A549 (cell line): ENCODE measurements around the gene CAMKMT.

ENCODE experiments used
- CBX8 ChIP-seq: fragments of 200-600 bp; sonication (generic); IDR thresholded peaks from 2 replicates; pipeline ENCODE4 v1.6.1; 2016
- ELK1 ChIP-seq: fragments of 150-350 bp; IDR thresholded peaks from 2 replicates; pipeline ENCODE4 v1.6.1; 2014; ENCODE audit warnings: low read depth, mild to moderate bottlenecking, low read length
- ESRRA ChIP-seq: fragments of 150-350 bp; IDR thresholded peaks from 2 replicates; pipeline ENCODE4 v1.6.1; 2014; ENCODE audit warnings: mild to moderate bottlenecking, low read length, borderline replicate concordance
- GATA3 ChIP-seq: IDR thresholded peaks from 2 replicates; pipeline ENCODE4 v1.6.1; 2012; ENCODE audit warnings: borderline replicate concordance
- HDAC2 ChIP-seq: fragments of 200-600 bp; sonication (generic); IDR thresholded peaks from 2 replicates; pipeline ENCODE4 v1.6.1; 2016
- JUN ChIP-seq, 2 experiments: fragments of >200 bp; sonication (Bioruptor Twin); formaldehyde crosslinking; IDR thresholded peaks; 2 replicates in 1 of 2; 3 replicates in 1 of 2; pipeline ENCODE4 v1.6.1; 2016 to 2017
- NFE2L2 ChIP-seq: fragments of 150-350 bp; conservative IDR thresholded peaks from 2 replicates; pipeline ENCODE4 v1.6.1; 2014; ENCODE audit warnings: low read length
- POLR2A ChIP-seq: IDR thresholded peaks from 2 replicates; pipeline ENCODE4 v1.6.1; 2012; ENCODE audit warnings: mild to moderate bottlenecking, low read length
- SMC3 ChIP-seq: fragments of >200 bp; sonication (Bioruptor Twin); formaldehyde crosslinking; IDR thresholded peaks from 3 replicates; pipeline ENCODE4 v1.6.1; 2018; ENCODE audit warnings: inconsistent platforms
- TF ChIP-seq, protein P1 (sequence below): fragments of >200 bp; sonication (Bioruptor Twin); formaldehyde crosslinking; IDR thresholded peaks from 3 replicates; pipeline ENCODE4 v1.5.1; 2016
- TF ChIP-seq, protein P2 (sequence below): IDR thresholded peaks from 2 replicates; pipeline ENCODE4 v1.6.1; 2012; ENCODE audit warnings: low read depth, borderline replicate concordance

DNA sequence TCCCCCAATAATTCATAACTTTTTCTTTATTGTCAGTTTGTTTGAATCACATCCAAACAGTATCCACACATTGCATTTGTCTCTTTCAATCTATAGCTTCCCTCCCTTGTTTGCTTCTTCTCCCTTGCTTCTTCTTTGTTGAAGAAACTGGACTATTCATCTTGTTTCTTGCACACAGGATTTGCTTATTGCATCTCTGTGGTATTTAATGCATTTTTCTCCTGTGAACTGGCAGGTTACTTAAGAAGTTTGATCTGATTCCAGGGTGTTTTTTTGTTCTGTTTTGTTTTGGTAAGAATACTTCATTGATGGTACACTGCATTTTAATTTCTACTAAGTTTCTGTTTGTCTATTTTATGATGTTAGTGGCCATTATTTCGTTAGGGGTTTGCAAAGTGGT is 166.8 kb downstream of the CAMKMT start:
- TF ChIP-seq POLR2A (no peak), ELK1 (no peak), JUN (IDR thresholded peaks at IDR 0.05) (no peak), CBX8 (no peak), NFE2L2 (no peak), HDAC2 (no peak), GATA3 (no peak), SMC3 (no peak), ESRRA (no peak)
- TF ChIP-seq, protein P1, sequence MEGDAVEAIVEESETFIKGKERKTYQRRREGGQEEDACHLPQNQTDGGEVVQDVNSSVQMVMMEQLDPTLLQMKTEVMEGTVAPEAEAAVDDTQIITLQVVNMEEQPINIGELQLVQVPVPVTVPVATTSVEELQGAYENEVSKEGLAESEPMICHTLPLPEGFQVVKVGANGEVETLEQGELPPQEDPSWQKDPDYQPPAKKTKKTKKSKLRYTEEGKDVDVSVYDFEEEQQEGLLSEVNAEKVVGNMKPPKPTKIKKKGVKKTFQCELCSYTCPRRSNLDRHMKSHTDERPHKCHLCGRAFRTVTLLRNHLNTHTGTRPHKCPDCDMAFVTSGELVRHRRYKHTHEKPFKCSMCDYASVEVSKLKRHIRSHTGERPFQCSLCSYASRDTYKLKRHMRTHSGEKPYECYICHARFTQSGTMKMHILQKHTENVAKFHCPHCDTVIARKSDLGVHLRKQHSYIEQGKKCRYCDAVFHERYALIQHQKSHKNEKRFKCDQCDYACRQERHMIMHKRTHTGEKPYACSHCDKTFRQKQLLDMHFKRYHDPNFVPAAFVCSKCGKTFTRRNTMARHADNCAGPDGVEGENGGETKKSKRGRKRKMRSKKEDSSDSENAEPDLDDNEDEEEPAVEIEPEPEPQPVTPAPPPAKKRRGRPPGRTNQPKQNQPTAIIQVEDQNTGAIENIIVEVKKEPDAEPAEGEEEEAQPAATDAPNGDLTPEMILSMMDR = no peak
- TF ChIP-seq, protein P2, sequence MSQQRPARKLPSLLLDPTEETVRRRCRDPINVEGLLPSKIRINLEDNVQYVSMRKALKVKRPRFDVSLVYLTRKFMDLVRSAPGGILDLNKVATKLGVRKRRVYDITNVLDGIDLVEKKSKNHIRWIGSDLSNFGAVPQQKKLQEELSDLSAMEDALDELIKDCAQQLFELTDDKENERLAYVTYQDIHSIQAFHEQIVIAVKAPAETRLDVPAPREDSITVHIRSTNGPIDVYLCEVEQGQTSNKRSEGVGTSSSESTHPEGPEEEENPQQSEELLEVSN = no peak
